Keratinocyte (primary cell): Measurements from ENCODE around the gene C4orf50. TPM values are rescaled to one million over a fixed set of nuclear protein-coding genes. Genes with fewer than 3 reads are reported as not detected.

ENCODE experiments used
- DNase-seq: peaks from one replicate; pipeline ENCODE4 v3.0.0-alpha.2; 2011; ENCODE audit warnings: low read depth, missing footprints, low spot score
- FAIRE-seq: peaks from 2 replicates; lab custom pipeline; 2011; peaks lifted over from hg19 to GRCh38; lab: Jason Lieb, UNC
- H2AFZ ChIP-seq: 2 replicates; pipeline ENCODE4 v1.6.0; 2012; ENCODE audit warnings: low read length, control low read depth, inconsistent platforms; ENCODE audit not compliant: control insufficient read depth
- H3K27ac ChIP-seq: 2 replicates; pipeline ENCODE4 v1.5.1; 2011; ENCODE audit warnings: low read length; ENCODE audit not compliant: control insufficient read depth, insufficient read depth
- H3K27me3 ChIP-seq: 3 replicates; pipeline ENCODE4 v1.6.0; 2011; ENCODE audit warnings: low read length; ENCODE audit not compliant: control insufficient read depth, insufficient read depth; ENCODE audit errors: extremely low read depth
- H3K36me3 ChIP-seq, 2 experiments: 2 replicates in 1 of 2; 3 replicates in 1 of 2; pipeline ENCODE4 v1.5.1; 2011; ENCODE audit warnings: low read length in 2 of 2, mild to moderate bottlenecking in 1 of 2; ENCODE audit not compliant: control insufficient read depth in 2 of 2, insufficient read depth in 2 of 2; ENCODE audit errors: extremely low read depth in 1 of 2
- H3K4me1 ChIP-seq: 3 replicates; pipeline ENCODE4 v1.5.1; 2011; ENCODE audit warnings: low read length; ENCODE audit not compliant: control insufficient read depth, insufficient read depth; ENCODE audit errors: extremely low read depth
- H3K4me2 ChIP-seq: 3 replicates; pipeline ENCODE4 v1.6.0; 2011; ENCODE audit warnings: low read depth, low read length; ENCODE audit not compliant: control insufficient read depth, insufficient read depth; ENCODE audit errors: extremely low read depth
- H3K4me3 ChIP-seq, 3 experiments: fragments of 200-600 bp in 1 of 3; sonication (generic) in 1 of 3; 2 replicates in 2 of 3; 3 replicates in 1 of 3; pipeline ENCODE4 v1.5.1; 2011 to 2016; ENCODE audit warnings: low read length in 3 of 3, mild to moderate bottlenecking in 3 of 3, control low read depth in 2 of 3, inconsistent platforms in 1 of 3, low read depth in 1 of 3, mixed read lengths in 1 of 3, mixed run types in 1 of 3, moderate library complexity in 1 of 3; ENCODE audit not compliant: control insufficient read depth in 2 of 3, insufficient read depth in 2 of 3; ENCODE audit errors: extremely low read depth in 1 of 3
- H3K79me2 ChIP-seq: 2 replicates; pipeline ENCODE4 v1.6.0; 2012; ENCODE audit warnings: low read length; ENCODE audit not compliant: control insufficient read depth, insufficient read depth
- H3K9ac ChIP-seq: 3 replicates; pipeline ENCODE4 v1.6.0; 2011; ENCODE audit warnings: low read length; ENCODE audit not compliant: control insufficient read depth, insufficient read depth; ENCODE audit errors: extremely low read depth
- H3K9me1 ChIP-seq: 3 replicates; pipeline ENCODE4 v1.6.0; 2011; ENCODE audit warnings: low read length; ENCODE audit not compliant: control insufficient read depth, insufficient read depth; ENCODE audit errors: extremely low read depth
- H3K9me3 ChIP-seq: 2 replicates; pipeline ENCODE4 v1.5.1; 2012; ENCODE audit warnings: low read depth, low read length; ENCODE audit not compliant: control insufficient read depth
- H4K20me1 ChIP-seq: 3 replicates; pipeline ENCODE4 v1.6.0; 2011; ENCODE audit warnings: low read length; ENCODE audit not compliant: control insufficient read depth, insufficient read depth; ENCODE audit errors: extremely low read depth
- CTCF ChIP-seq, 3 experiments: IDR thresholded peaks in 1 of 3; conservative IDR thresholded peaks in 1 of 3; optimal IDR thresholded peaks in 1 of 3; 2 replicates in 2 of 3; 3 replicates in 1 of 3; pipeline versions ENCODE3 to v1.5.1; 2011; ENCODE audit warnings: low read length in 3 of 3, mild to moderate bottlenecking in 3 of 3, moderate library complexity in 2 of 3, control low read depth in 1 of 3, inconsistent platforms in 1 of 3; ENCODE audit not compliant: insufficient read depth in 2 of 3; ENCODE audit errors: extremely low read depth in 1 of 3
- EZH2 ChIP-seq: IDR thresholded peaks from one replicate; pipeline ENCODE4 v1.6.1; 2012; ENCODE audit warnings: inconsistent platforms, mild to moderate bottlenecking, low read length, moderate library complexity
- dilution Hi-C: fragments of 300-500 bp; cut with MboI; formaldehyde crosslinking; loops from one replicate; pipeline ENCODE4 v1.7.0; 2020; ENCODE audit warnings: low sequenced_read_pairs; ENCODE audit not compliant: extremely low pct_ligation_motif_present
- polyA plus RNA-seq, 5 experiments: library from polyadenylated mRNA; depleted of rRNA in 3 of 5; stranded (reverse) in 3 of 5; stranded (forward) in 1 of 5; unstranded in 1 of 5; fragments of >200 nt; gene quantifications; 1 replicate in 1 of 5; 2 replicates in 3 of 5; 3 replicates in 1 of 5; pipeline versions ENCODE4 v1.2.1 to v1.2.3, GENCODE V29; 2011 to 2012; ENCODE audit warnings: missing spikeins in 2 of 5, low read depth in 1 of 5, low replicate concordance in 1 of 5

Gene C4orf50
- polyA plus RNA-seq, 1 donor (not counting 4 experiments of a cell fraction or from before 2014, with no cell fraction given), result not detected

GRCh38 chr4:6020613-6021012 is 2.4 kb upstream of the C4orf50 start:
- no peaks in the 10 kb centered on the region for H4K20me1 ChIP-seq
- H3K4me1 ChIP-seq, result no peaks in the 10 kb centered on the region
- no peaks in the 10 kb centered on the region for H3K79me2 ChIP-seq
- no peak overlapping the region for H3K27ac ChIP-seq
- DNase-seq, result no peak
- no peaks in the 10 kb centered on the region for H3K27me3 ChIP-seq
- H3K4me3 ChIP-seq, result no peak overlapping the region
- no peak overlapping the region for H3K4me2 ChIP-seq
- TF ChIP-seq CTCF (optimal IDR thresholded peaks at IDR 0.05 in 1 of 3, IDR thresholded peaks at IDR 0.05 in 1 of 3, conservative IDR thresholded peaks at IDR 0.05 in 1 of 3; ENCODE audit: extremely low read depth in 1 of 3, insufficient read depth in 2 of 3, low read length in 3 of 3), result no peak
- no peak for TF ChIP-seq EZH2
- H3K36me3 ChIP-seq, result no peaks in the 10 kb centered on the region
- H3K9me3 ChIP-seq, result no peaks in the 10 kb centered on the region
- no peak overlapping the region for H2AFZ ChIP-seq
- dilution Hi-C loops, result no loop called here
- FAIRE-seq, result no peak
- no peaks in the 10 kb centered on the region for H3K9me1 ChIP-seq
- no peak overlapping the region for H3K9ac ChIP-seq

- FAIRE-seq (no peak), DNase-seq (peak; percentile 2)
- H3K4me1 ChIP-seq, result no peaks in the 10 kb centered on the region
Observed at GRCh38 chr4:6019316-6020263, 1.4 kb upstream of the C4orf50 start.

More at GRCh38 chr4:6019316-6020263, 1.4 kb upstream of the C4orf50 start:
- Histone ChIP-seq H3K4me2 (no peak overlapping the region), H3K9me3 (no peaks in the 10 kb centered on the region), H4K20me1 (no peaks in the 10 kb centered on the region), H3K36me3 (no peaks in the 10 kb centered on the region), H3K4me3 (no peak overlapping the region), H2AFZ (no peak overlapping the region), H3K9me1 (no peaks in the 10 kb centered on the region), H3K27ac (no peak overlapping the region), H3K27me3 (no peaks in the 10 kb centered on the region), H3K79me2 (no peaks in the 10 kb centered on the region), H3K9ac (no peak overlapping the region)
- TF ChIP-seq EZH2 (no peak), CTCF (optimal IDR thresholded peaks at IDR 0.05 in 1 of 3, IDR thresholded peaks at IDR 0.05 in 1 of 3, conservative IDR thresholded peaks at IDR 0.05 in 1 of 3; ENCODE audit: extremely low read depth in 1 of 3, insufficient read depth in 2 of 3, low read length in 3 of 3) (peak; percentile 53 to 80 (median 77))
- dilution Hi-C loops, result no loop called here
